Breast epithelium (tissue), 4 donors: Measurements from ENCODE around the gene SS18L1. TPM values are rescaled to one million over a fixed set of nuclear protein-coding genes. Genes with fewer than 3 reads are reported as not detected.

Source experiments
- DNase-seq, 2 donors: peaks; one replicate each; pipeline ENCODE4 v3.0.0-alpha.2; 2019; ENCODE audit warnings: low spot score in 2 of 2
- H3K27ac ChIP-seq, 2 donors: fragments of 200-600 bp; sonication (generic) in 1 of 2; one replicate each; pipeline ENCODE4 v1.5.1; 2016 to 2019; ENCODE audit warnings: mild to moderate bottlenecking in 1 of 2
- H3K27me3 ChIP-seq, 2 donors: fragments of 200-600 bp; sonication (generic) in 1 of 2; one replicate each; pipeline versions ENCODE4 v1.5.1 to v1.6.0; 2017 to 2019; ENCODE audit warnings: control low read depth in 1 of 2, mild to moderate bottlenecking in 1 of 2
- H3K36me3 ChIP-seq: fragments of 200-600 bp; one replicate; pipeline ENCODE4 v1.5.1; 2019
- H3K4me1 ChIP-seq, 2 donors: fragments of 200-600 bp; sonication (generic); one replicate each; pipeline ENCODE4 v1.5.1; 2016 to 2019; ENCODE audit warnings: control low read depth in 1 of 2
- H3K4me3 ChIP-seq, 3 donors: fragments of 200-600 bp; sonication (generic); 1 replicate in 2 of 3; 2 replicates in 1 of 3; pipeline ENCODE4 v1.5.1; 2016 to 2019; ENCODE audit warnings: mild to moderate bottlenecking in 3 of 3, moderate library complexity in 2 of 3
- H3K9me3 ChIP-seq, 2 donors: fragments of 200-600 bp; sonication (generic) in 1 of 2; one replicate each; pipeline ENCODE4 v1.5.1; 2016 to 2019; ENCODE audit warnings: control low read depth in 1 of 2
- CTCF ChIP-seq, 3 donors: fragments of 450-650 bp; IDR thresholded peaks; one replicate each; pipeline ENCODE4 v1.5.1; 2016 to 2017; ENCODE audit warnings: antibody characterized with exemption in 3 of 3, mild to moderate bottlenecking in 3 of 3, moderate library complexity in 3 of 3
- POLR2A ChIP-seq: fragments of 450-650 bp; IDR thresholded peaks from one replicate; pipeline ENCODE4 v1.6.1; 2016; ENCODE audit warnings: antibody characterized with exemption, mild to moderate bottlenecking, moderate library complexity
- POLR2AphosphoS5 ChIP-seq, 3 donors: sonication (generic); formaldehyde crosslinking; IDR thresholded peaks; one replicate each; pipeline ENCODE4 v1.6.1; 2017; ENCODE audit warnings: antibody characterized with exemption in 3 of 3
- intact Hi-C: fragments of 100-400 bp; cut with DNase I; formaldehyde crosslinking; loops from one replicate; pipeline ENCODE4 v1.15.1; 2023; ENCODE audit warnings: low total_unique reads
- total RNA-seq, 3 donors: library from RNA; depleted of rRNA; stranded (reverse); fragments of >200 nt; gene quantifications; one replicate each; pipeline ENCODE4 v1.1.0, GENCODE V29; 2016

SS18L1 gene
- total RNA-seq, 3 donors from 2014 or later = 12.5 to 18.4 (median 14.4) TPM

DNA sequence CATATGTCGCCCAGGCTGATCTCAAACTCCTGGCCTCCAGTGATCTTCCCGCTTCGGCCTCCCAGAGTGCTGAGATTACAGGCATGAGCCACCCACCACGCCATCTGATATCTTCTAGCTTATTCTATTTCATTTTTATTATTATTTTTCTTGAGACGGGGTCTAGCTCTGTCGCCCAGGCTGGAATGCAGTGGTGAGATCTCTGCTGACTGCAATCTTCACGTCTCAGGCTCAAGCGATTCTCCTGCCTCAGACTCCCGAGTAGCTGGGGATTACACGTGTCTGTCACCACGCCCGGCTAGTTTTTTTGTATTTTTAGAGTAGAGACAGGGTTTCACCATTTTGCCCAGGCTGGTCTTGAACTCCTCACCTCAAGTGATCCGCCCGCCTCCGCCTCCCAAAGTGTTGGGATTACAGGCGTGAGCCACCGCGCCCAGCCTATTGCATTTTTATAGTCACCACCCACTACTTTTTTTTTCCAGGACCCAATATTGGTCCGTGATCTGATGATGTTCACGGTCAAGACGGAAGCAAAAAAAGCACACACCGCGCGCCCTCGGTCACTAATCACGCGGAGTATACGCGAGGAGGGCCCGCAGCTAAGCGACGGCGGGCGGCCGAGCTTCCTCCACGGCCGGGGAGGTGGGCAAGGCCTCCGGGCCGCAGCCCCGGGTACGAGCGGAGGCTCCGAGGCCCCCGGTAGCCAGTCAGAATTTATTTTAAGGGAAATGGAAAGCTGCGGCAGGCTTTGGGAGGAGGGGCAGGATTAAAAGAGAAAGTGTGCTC lies 22.4 kb upstream of the SS18L1 start:
- H3K27ac ChIP-seq = peak overlapping the region; percentile 97 to 98
- no peaks in the 10 kb centered on the region for H3K36me3 ChIP-seq
- peak overlapping the region; percentile 89 to 96 (median 91) for H3K4me3 ChIP-seq
- DNase-seq = peak; percentile 54 to 61
- no peaks in the 10 kb centered on the region for H3K9me3 ChIP-seq
- peaks cover 3 to 12% of the 10 kb centered on the region in 2 donors for H3K4me1 ChIP-seq
- TF ChIP-seq POLR2AphosphoS5 (IDR thresholded peaks at IDR 0.05) = peak; percentile 31 to 58 (median 49)
- TF ChIP-seq POLR2A = no peak
- peaks cover 0 to 27% of the 10 kb centered on the region in 2 donors for H3K27me3 ChIP-seq
- intact Hi-C loops = no loop called here

GRCh38 chr20:62121776-62122653 lies 21.6 kb upstream of the SS18L1 start, which contains the start of gene LSM14B:
Gene LSM14B (plus strand): TSS chr20:62122475. CDS start chr20:62122667, 192 bp downstream.
- Histone ChIP-seq H3K27ac (peak within 1 kb of the TSS; percentile 97 to 98), H3K27me3 (peaks cover 0 to 20% of the 10 kb centered on the region in 2 donors), H3K4me3 (peak within 1 kb of the TSS; percentile 89 to 96 (median 91)), H3K4me1 (peaks cover 3 to 12% of the 10 kb centered on the region in 2 donors), H3K9me3 (no peaks in the 10 kb centered on the region), H3K36me3 (no peaks in the 10 kb centered on the region)
- peak; percentile 95 to 97 for DNase-seq
- intact Hi-C loops = loop anchor here (1.0 kb wide), 1 partner anchor 63 kb away; no protein-coding TSS in a partner anchor
- TF ChIP-seq POLR2A = no peak
- TF ChIP-seq CTCF (IDR thresholded peaks at IDR 0.05) = peak in 1 of 3 donors; percentile 12

GRCh38 chr20:62122654-62123449 lies 20.7 kb upstream of the SS18L1 start:
- intact Hi-C loops = loop anchor here (1.0 kb wide), 1 partner anchor 64 kb away; no protein-coding TSS in a partner anchor
- peak overlapping the region; percentile 89 to 96 (median 91) for H3K4me3 ChIP-seq
- no peaks in the 10 kb centered on the region for H3K9me3 ChIP-seq
- peaks cover 5% of the 10 kb centered on the region for H3K36me3 ChIP-seq
- H3K27ac ChIP-seq = peak overlapping the region; percentile 97 to 98
- H3K4me1 ChIP-seq = peaks cover 3 to 12% of the 10 kb centered on the region in 2 donors
- no peak for DNase-seq
- TF ChIP-seq POLR2AphosphoS5 (IDR thresholded peaks at IDR 0.05) (no peak), POLR2A (no peak)
- peaks cover 0 to 12% of the 10 kb centered on the region in 2 donors for H3K27me3 ChIP-seq

GRCh38 chr20:62123450-62124118 lies 20.0 kb upstream of the SS18L1 start:
- H3K4me3 ChIP-seq = peak overlapping the region; percentile 89 to 96 (median 91)
- H3K27me3 ChIP-seq = peaks cover 0 to 7% of the 10 kb centered on the region in 2 donors
- DNase-seq = no peak
- intact Hi-C loops = no loop called here
- H3K4me1 ChIP-seq = peaks cover 3 to 12% of the 10 kb centered on the region in 2 donors
- no peaks in the 10 kb centered on the region for H3K9me3 ChIP-seq
- peak overlapping the region; percentile 97 to 98 for H3K27ac ChIP-seq
- H3K36me3 ChIP-seq = peaks cover 5% of the 10 kb centered on the region
- TF ChIP-seq POLR2AphosphoS5 (IDR thresholded peaks at IDR 0.05) (no peak), CTCF (IDR thresholded peaks at IDR 0.05) (no peak), POLR2A (no peak)

DNA sequence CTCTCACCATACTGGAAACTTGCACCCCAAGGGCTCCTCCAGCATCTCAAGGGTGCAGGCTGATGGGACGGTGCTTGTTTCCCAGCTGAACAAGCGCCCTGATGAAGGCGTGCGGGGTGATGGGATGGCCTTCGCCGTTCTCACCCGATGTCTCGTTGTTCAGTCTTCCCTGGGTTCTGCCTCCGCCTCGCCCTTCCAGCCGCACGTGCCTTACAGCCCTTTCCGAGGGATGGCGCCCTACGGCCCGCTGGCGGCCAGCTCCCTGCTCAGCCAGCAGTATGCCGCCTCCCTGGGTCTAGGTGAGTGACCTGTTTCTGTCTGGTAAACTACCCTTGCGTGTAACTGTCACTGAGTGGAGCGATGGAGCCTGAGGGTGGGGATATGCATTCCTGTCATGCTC lies 17.4 kb upstream of the SS18L1 start:
- H3K4me3 ChIP-seq = no peak overlapping the region
- no peak for DNase-seq
- no peak for TF ChIP-seq POLR2A
- TF ChIP-seq CTCF (IDR thresholded peaks at IDR 0.05) = no peak
- H3K4me1 ChIP-seq = peaks cover 3 to 12% of the 10 kb centered on the region in 2 donors
- H3K9me3 ChIP-seq = no peaks in the 10 kb centered on the region
- peaks cover 8% of the 10 kb centered on the region for H3K36me3 ChIP-seq
- intact Hi-C loops = no loop called here
- no peaks in the 10 kb centered on the region for H3K27me3 ChIP-seq
- H3K27ac ChIP-seq = no peak overlapping the region
